OCI-LY7 (cell line): Measurements from ENCODE around the gene TRIM67. TPM values are rescaled to one million over a fixed set of nuclear protein-coding genes. Genes with fewer than 3 reads are reported as not detected.

Source experiments
- BruUV-seq: library from RNA; stranded (reverse); fragments of 400-500 nt; replicated peaks from 2 replicates; lab custom pipeline; 2021; lab: Mats Ljungman, UMichigan
- CTCF ChIA-PET: fragments of 300-600 bp; sonication (Branson Sonifier 250); formaldehyde crosslinking; loops from one replicate; lab custom pipeline; 2022; ENCODE audit warnings: antibody characterized with exemption; ENCODE audit not compliant: unreplicated experiment; lab: Charles Lee
- POLR2A ChIA-PET: fragments of 300-600 bp; sonication (Branson Sonifier 250); formaldehyde crosslinking; loops from one replicate; lab custom pipeline; 2022; ENCODE audit warnings: antibody characterized with exemption; lab: Charles Lee
- DNase-seq: peaks from one replicate; pipeline ENCODE4 v3.0.0-alpha.2; 2015; ENCODE audit warnings: low spot score
- H2AFZ ChIP-seq: fragments of 200-600 bp; sonication (generic), shearing (Covaris generic); 2 replicates; pipeline ENCODE4 v1.6.1; 2014; ENCODE audit warnings: mild to moderate bottlenecking, antibody characterized with exemption, low read length, moderate library complexity
- H3K27ac ChIP-seq: fragments of 200-600 bp; sonication (generic); 2 replicates; pipeline ENCODE4 v1.5.1; 2014; ENCODE audit warnings: mixed run types, low read depth, mild to moderate bottlenecking, moderate library complexity, low read length, inconsistent platforms; ENCODE audit not compliant: poor library complexity, severe bottlenecking
- H3K36me3 ChIP-seq: fragments of 200-600 bp; sonication (generic); 2 replicates; pipeline ENCODE4 v1.6.1; 2014; ENCODE audit warnings: mild to moderate bottlenecking, antibody characterized with exemption, low read length, moderate library complexity, mixed read lengths; ENCODE audit not compliant: insufficient read depth
- H3K4me1 ChIP-seq: fragments of 200-600 bp; sonication (generic); 2 replicates; pipeline ENCODE4 v1.5.1; 2014; ENCODE audit warnings: mild to moderate bottlenecking, low read length; ENCODE audit not compliant: insufficient read depth, poor library complexity, severe bottlenecking
- H3K4me2 ChIP-seq: fragments of 200-600 bp; sonication (generic); 2 replicates; pipeline ENCODE4 v1.6.1; 2014; ENCODE audit warnings: mild to moderate bottlenecking, low read length
- H3K4me3 ChIP-seq: fragments of 200-600 bp; sonication (generic); 2 replicates; pipeline ENCODE4 v1.5.1; 2014; ENCODE audit warnings: mild to moderate bottlenecking, low read depth, low read length; ENCODE audit not compliant: poor library complexity, severe bottlenecking
- H3K79me2 ChIP-seq: fragments of 200-600 bp; sonication (generic); 2 replicates; pipeline ENCODE4 v1.6.1; 2016; ENCODE audit warnings: low read depth, mild to moderate bottlenecking, low read length, moderate library complexity, mixed read lengths; ENCODE audit not compliant: insufficient read depth
- H3K9me2 ChIP-seq: fragments of 200-600 bp; sonication (generic); 2 replicates; pipeline ENCODE4 v1.6.1; 2016; ENCODE audit warnings: mild to moderate bottlenecking, low read length, mixed read lengths; ENCODE audit not compliant: insufficient read depth
- H3K9me3 ChIP-seq: fragments of 200-600 bp; sonication (generic); 2 replicates; pipeline ENCODE4 v1.6.1; 2014; ENCODE audit warnings: mild to moderate bottlenecking, mixed run types, low read length, mixed read lengths
- H4K20me1 ChIP-seq: fragments of 200-600 bp; sonication (generic); 2 replicates; pipeline ENCODE4 v1.6.1; 2014; ENCODE audit warnings: mild to moderate bottlenecking, antibody characterized with exemption, low read length, moderate library complexity, mixed read lengths; ENCODE audit not compliant: insufficient read depth
- CTCF ChIP-seq: fragments of 200-600 bp; sonication (generic); conservative IDR thresholded peaks from 2 replicates; pipeline ENCODE4 v1.5.1; 2014; ENCODE audit warnings: mild to moderate bottlenecking, antibody characterized with exemption, low read length, moderate library complexity, mixed read lengths
- EZH2phosphoT487 ChIP-seq: fragments of 200-600 bp; sonication (generic); IDR thresholded peaks from 2 replicates; pipeline ENCODE4 v1.6.1; 2018; ENCODE audit warnings: low read depth, borderline replicate concordance, mild to moderate bottlenecking, mixed run types, antibody characterized with exemption, low read length, moderate library complexity, mixed read lengths
- intact Hi-C: fragments of 100-400 bp; cut with micrococcal nuclease; formaldehyde crosslinking; loops from one replicate; pipeline ENCODE4 v1.10.0; 2022; ENCODE audit not compliant: unreplicated experiment
- total RNA-seq, 2 experiments: library from RNA; depleted of rRNA in 1 of 2; stranded (reverse); fragments of >200 nt in 1 of 2; shearing (Covaris generic) in 1 of 2; gene quantifications; 2 replicates each; pipeline ENCODE4 v1.2.3, GENCODE V29; 2014 to 2022

TRIM67 gene
- total RNA-seq, 2 experiments from 2014 or later: 0.03 to 0.06 TPM

- H3K4me1 ChIP-seq: peaks cover 12% of the 10 kb centered on the region
- TF ChIP-seq CTCF: no peak
- no peak for TF ChIP-seq EZH2phosphoT487
- H3K36me3 ChIP-seq: peaks cover 78% of the 10 kb centered on the region
- no peaks in the 10 kb centered on the region for H3K9me3 ChIP-seq
- H3K79me2 ChIP-seq: peaks cover 5% of the 10 kb centered on the region; the same call in 1 of the 2 replicates
- no peak overlapping the region for H3K4me3 ChIP-seq
- no peak overlapping the region for H2AFZ ChIP-seq
- BruUV-seq: no TSS peak
- no peaks in the 10 kb centered on the region for H3K9me2 ChIP-seq
- intact Hi-C loops: no loop called here
- no peak overlapping the region for H3K27ac ChIP-seq
- H3K4me2 ChIP-seq: no peak overlapping the region
- ChIA-PET CTCF (no interaction called here), POLR2A (no interaction called here)
- no peak for DNase-seq
- H4K20me1 ChIP-seq: no peaks in the 10 kb centered on the region
These were observed 72.0 kb downstream of the TRIM67 start for GRCh38 chr1:231233735-231234417.

- ChIA-PET CTCF (no interaction called here), POLR2A (interaction anchor here (0.6 kb wide), 1 partner anchor 19 kb away, joined by 3 read pairs; no protein-coding TSS in a partner anchor)
- H3K79me2 ChIP-seq: peaks cover 9% of the 10 kb centered on the region; the same call in 1 of the 2 replicates
- intact Hi-C loops: no loop called here
- no peak overlapping the region for H2AFZ ChIP-seq
- no peak for TF ChIP-seq CTCF
- no peak for TF ChIP-seq EZH2phosphoT487
- H3K4me3 ChIP-seq: no peak overlapping the region
- H3K9me3 ChIP-seq: no peaks in the 10 kb centered on the region
- no peak overlapping the region for H3K27ac ChIP-seq
- BruUV-seq: no TSS peak
- no peak overlapping the region for H3K4me2 ChIP-seq
- no peaks in the 10 kb centered on the region for H3K9me2 ChIP-seq
- DNase-seq: no peak
- H3K4me1 ChIP-seq: peaks cover 16% of the 10 kb centered on the region
- H4K20me1 ChIP-seq: no peaks in the 10 kb centered on the region
- H3K36me3 ChIP-seq: peaks cover 77% of the 10 kb centered on the region
These were observed 72.6 kb downstream of the TRIM67 start for GRCh38 chr1:231234506-231234905.
